A549 (cell line): ENCODE results near the gene DAGLB. TPM values are rescaled to one million over a fixed set of nuclear protein-coding genes. Genes with fewer than 3 reads are reported as not detected.

Experiments used
- ATAC-seq, 2 experiments: fragments of 200-7000 bp in 1 of 2; fragments of >200 bp in 1 of 2; cut with Nextera tagmentation in 1 of 2; cut with Tn5 transposase in 1 of 2; 3 replicates each; pipeline versions ENCODE4 v1.8.0 to v1.9.1; 2018 to 2020; ENCODE audit warnings: mild to moderate bottlenecking in 1 of 2, moderate library complexity in 1 of 2
- CTCF ChIA-PET: fragments of 300-600 bp; sonication (Branson Sonifier 250); formaldehyde crosslinking; extraction: SDS; loops from one replicate; lab custom pipeline; 2021; ENCODE audit warnings: antibody characterized with exemption, inconsistent platforms; lab: Yijun Ruan, JAX
- POLR2A ChIA-PET: fragments of 350-600 bp; formaldehyde crosslinking; extraction: SDS; loops from one replicate; lab custom pipeline; 2021; ENCODE audit warnings: antibody characterized with exemption, inconsistent platforms; lab: Yijun Ruan, JAX
- DNase-seq, 2 experiments: peaks; one replicate each; pipeline versions ENCODE4 v3.0.0 to v3.0.0-alpha.2; 2011 to 2016; ENCODE audit warnings: low read depth in 1 of 2, low spot score in 1 of 2
- FAIRE-seq: peaks from 2 replicates; lab custom pipeline; 2011; peaks lifted over from hg19 to GRCh38; lab: Jason Lieb, UNC
- H3K27ac ChIP-seq, 2 experiments: fragments of >200 bp; sonication (Bioruptor Twin); formaldehyde crosslinking; 3 replicates each; pipeline ENCODE4 v1.5.1; 2016 to 2017
- H3K4me1 ChIP-seq: fragments of >200 bp; sonication (Bioruptor Twin); formaldehyde crosslinking; 3 replicates; pipeline ENCODE4 v1.6.1; 2016
- H3K4me2 ChIP-seq: fragments of >200 bp; sonication (Bioruptor Twin); formaldehyde crosslinking; 3 replicates; pipeline ENCODE4 v1.6.1; 2016
- H3K4me3 ChIP-seq: fragments of >200 bp; sonication (Bioruptor Twin); formaldehyde crosslinking; 3 replicates; pipeline ENCODE4 v1.5.1; 2016
- H3K9me3 ChIP-seq: fragments of >200 bp; sonication (Bioruptor Twin); formaldehyde crosslinking; 3 replicates; pipeline ENCODE4 v1.6.1; 2016
- ATOH8 ChIP-seq: fragments of 250-450 bp; sonication (Bioruptor Pico); IDR thresholded peaks from 2 replicates; pipeline ENCODE4 v1.5.0; 2020; ENCODE audit warnings: low read depth, mild to moderate bottlenecking, moderate library complexity
- BCL3 ChIP-seq: fragments of >200 bp; sonication (Bioruptor Twin); formaldehyde crosslinking; IDR thresholded peaks from 3 replicates; pipeline ENCODE4 v1.6.1; 2016
- CBX8 ChIP-seq: fragments of 200-600 bp; sonication (generic); IDR thresholded peaks from 2 replicates; pipeline ENCODE4 v1.6.1; 2016
- CEBPB ChIP-seq, 2 experiments: fragments of >200 bp in 1 of 2; sonication (Bioruptor Twin) in 1 of 2; formaldehyde crosslinking in 1 of 2; IDR thresholded peaks; 2 replicates each; pipeline ENCODE4 v1.6.1; 2012 to 2016
- CHD4 ChIP-seq: fragments of 200-600 bp; sonication (generic); IDR thresholded peaks from 2 replicates; pipeline ENCODE4 v1.6.1; 2016; ENCODE audit warnings: antibody characterized with exemption, mild to moderate bottlenecking, borderline replicate concordance
- CTCF ChIP-seq: fragments of >200 bp; sonication (Bioruptor Twin); formaldehyde crosslinking; IDR thresholded peaks from 3 replicates; pipeline ENCODE4 v1.5.1; 2016
- EHF ChIP-seq: fragments of 250-450 bp; sonication (Bioruptor Pico); IDR thresholded peaks from 2 replicates; pipeline ENCODE4 v1.5.0; 2020; ENCODE audit warnings: mild to moderate bottlenecking
- EHMT2 ChIP-seq: fragments of 200-600 bp; sonication (generic); IDR thresholded peaks from 2 replicates; pipeline ENCODE4 v1.6.1; 2016; ENCODE audit warnings: antibody characterized with exemption, low read depth, mild to moderate bottlenecking, moderate library complexity
- EP300 ChIP-seq, 2 experiments: fragments of >200 bp; sonication (Bioruptor Twin); formaldehyde crosslinking; IDR thresholded peaks; 2 replicates in 1 of 2; 3 replicates in 1 of 2; pipeline ENCODE4 v1.6.1; 2016 to 2017
- FOXS1 ChIP-seq: fragments of 250-450 bp; sonication (Bioruptor Pico); IDR thresholded peaks from 2 replicates; pipeline ENCODE4 v1.5.0; 2020; ENCODE audit warnings: mild to moderate bottlenecking, moderate library complexity
- HOXA7 ChIP-seq: fragments of 250-450 bp; sonication (Bioruptor Pico); IDR thresholded peaks from 2 replicates; pipeline ENCODE4 v1.5.0; 2020; ENCODE audit warnings: mild to moderate bottlenecking, moderate library complexity
- KDM1A ChIP-seq: fragments of 200-600 bp; sonication (generic); IDR thresholded peaks from 2 replicates; pipeline ENCODE4 v1.6.1; 2016; ENCODE audit warnings: low read depth, mild to moderate bottlenecking
- MAFK ChIP-seq: fragments of 450-650 bp; IDR thresholded peaks from 2 replicates; pipeline ENCODE4 v1.6.1; 2014; ENCODE audit not compliant: partially characterized antibody
- NFE2L2 ChIP-seq: fragments of 150-350 bp; conservative IDR thresholded peaks from 2 replicates; pipeline ENCODE4 v1.6.1; 2014; ENCODE audit warnings: low read length
- REST ChIP-seq: fragments of 200-600 bp; sonication (generic); IDR thresholded peaks from 2 replicates; pipeline ENCODE4 v1.6.1; 2016; ENCODE audit warnings: antibody characterized with exemption, mild to moderate bottlenecking, moderate library complexity
- RFX5 ChIP-seq: fragments of 450-650 bp; IDR thresholded peaks from 2 replicates; pipeline ENCODE4 v1.7.1; 2014; ENCODE audit warnings: antibody characterized with exemption, mild to moderate bottlenecking, moderate library complexity
- RNF2 ChIP-seq: fragments of 200-600 bp; sonication (generic); IDR thresholded peaks from 2 replicates; pipeline ENCODE4 v1.6.1; 2016; ENCODE audit warnings: low read depth, mild to moderate bottlenecking, antibody characterized with exemption, moderate library complexity, borderline replicate concordance
- SMC3 ChIP-seq: fragments of >200 bp; sonication (Bioruptor Twin); formaldehyde crosslinking; IDR thresholded peaks from 3 replicates; pipeline ENCODE4 v1.6.1; 2018; ENCODE audit warnings: inconsistent platforms
- TP53 ChIP-seq: fragments of 250-450 bp; sonication (Bioruptor Pico); IDR thresholded peaks from 2 replicates; pipeline ENCODE4 v1.5.0; 2021; ENCODE audit warnings: mild to moderate bottlenecking, moderate library complexity
- USF2 ChIP-seq: fragments of 450-650 bp; IDR thresholded peaks from 2 replicates; pipeline ENCODE4 v1.6.1; 2014; ENCODE audit warnings: antibody characterized with exemption
- WGBS: methylation state at CpG from one replicate; pipeline ENCODE4 v1.1.6; 2017; ENCODE audit errors: missing lambda C conversion rate; 5-methylcytosine and 5-hydroxymethylcytosine counted together
- polyA plus RNA-seq, 4 experiments: library from polyadenylated mRNA; depleted of rRNA in 3 of 4; stranded (reverse); fragments of >200 nt; fragmentation: RNase III in 1 of 4; extraction: RNeasy Plus Mini Kit Qiagen cat#74134 plus additional on column Dnase treatment in 1 of 4; gene quantifications; 2 replicates in 3 of 4; 3 replicates in 1 of 4; pipeline ENCODE4 v1.2.3, GENCODE V29; 2011 to 2017

The DAGLB gene
- polyA plus RNA-seq, 2 of the 4 experiments (the other 2 are of a cell fraction), result 14.5 to 19.7 TPM

GRCh38 chr7:6453734-6454133 is 6.0 kb upstream of the DAGLB start (continued):
- TF ChIP-seq NFE2L2, result no peak
- TF ChIP-seq, all 56 proteins: peak for 7

GRCh38 chr7:6451224-6451705 is 3.5 kb upstream of the DAGLB start:
- no peak for TF ChIP-seq RNF2
- no peak for TF ChIP-seq KDM1A
- TF ChIP-seq TP53, result no peak
- no peak for TF ChIP-seq CHD4
- no peak for TF ChIP-seq CTCF
- no peak for TF ChIP-seq HOXA7 (CRISPR knock-in tag)
- no peak for TF ChIP-seq RFX5
- no peak for TF ChIP-seq MAFK
- no peak for TF ChIP-seq SMC3
- no peak for TF ChIP-seq CEBPB (IDR thresholded peaks at IDR 0.05)
- no peak for TF ChIP-seq ATOH8
- TF ChIP-seq EP300 (IDR thresholded peaks at IDR 0.05), result no peak
- no peak for TF ChIP-seq USF2
- TF ChIP-seq FOXS1, result no peak
- no peak for TF ChIP-seq EHMT2
- no peak for TF ChIP-seq REST
- no peak for TF ChIP-seq CBX8
- no peak for TF ChIP-seq EHF (CRISPR knock-in tag)
- TF ChIP-seq NFE2L2, result no peak
- TF ChIP-seq BCL3, result no peak
- TF ChIP-seq, all 56 proteins: peak for 0
- FAIRE-seq (no peak), ATAC-seq (no peak), DNase-seq (no peak)
- Histone ChIP-seq H3K27ac (peak overlapping the region in 1 of 2 experiments; percentile 81; a peak in 3 of 6 replicates), H3K9me3 (no peaks in the 10 kb centered on the region), H3K4me2 (no peak overlapping the region), H3K4me3 (no peak overlapping the region), H3K4me1 (peaks cover 41% of the 10 kb centered on the region)
- 93% methylated on average over 6 of the region's 6 CpGs for WGBS
- CTCF ChIA-PET, result no interaction called here
- POLR2A ChIA-PET, result no interaction called here
